ENCODE measurements around the gene OLFM2. TPM values are rescaled to one million over a fixed set of nuclear protein-coding genes. Genes with fewer than 3 reads are reported as not detected.
A peak's percentile ranks its signal among the peaks of the same experiment; 100 is the strongest.

The OLFM2 gene
- total and polyA plus RNA-seq, 9 of the 15 experiments (the other 6 are each of a cell fraction or from before 2014, with no cell fraction given), result 0.10 to 0.33 (median 0.23) TPM; not detected in 4

GRCh38 chr19:9914315-9915207 is 21.8 kb downstream of the OLFM2 start (continued):
- TF ChIP-seq SRSF3 (IDR thresholded peaks at IDR 0.05; ENCODE audit: insufficient read depth, low read length) (no peak), DIDO1 (tag; IDR thresholded peaks at IDR 0.05; ENCODE audit: low read depth) (no peak), SP2 (IDR thresholded peaks at IDR 0.05; ENCODE audit: extremely low read depth, low read depth, low read length, poor library complexity, severe bottlenecking) (no peak), FOS (IDR thresholded peaks at IDR 0.05; ENCODE audit: extremely low read depth, insufficient read length) (no peak), RCOR1 (IDR thresholded peaks at IDR 0.05; ENCODE audit: borderline replicate concordance in 1 of 2, low read depth in 2 of 2, low read length in 2 of 2) (peak in 1 of 2 experiments; percentile 69; a peak in 2 of 4 replicates), CREB3L1 (IDR thresholded peaks at IDR 0.05; ENCODE audit: borderline replicate concordance, low read depth) (no peak), MTA1 (IDR thresholded peaks at IDR 0.05; ENCODE audit: borderline replicate concordance) (peak; percentile 47; the same call in 1 of the 2 replicates), ZNF668 (CRISPR knock-in tag; IDR thresholded peaks at IDR 0.05) (no peak), ZNF212 (CRISPR knock-in tag; IDR thresholded peaks at IDR 0.05) (no peak), TARDBP (IDR thresholded peaks at IDR 0.05) (peak; percentile 70; the same call in 1 of the 2 replicates), SOX6 (IDR thresholded peaks at IDR 0.05) (0 out of 2 replicates have a peak, but pooled peaks have one; percentile 32), CEBPZ (IDR thresholded peaks at IDR 0.05; ENCODE audit: borderline replicate concordance, low read depth, low read length) (no peak; the same call in 1 of the 2 replicates), PRPF4 (IDR thresholded peaks at IDR 0.05; ENCODE audit: insufficient read depth, low read depth, low read length, poor library complexity, severe bottlenecking) (no peak)
- TF ChIP-seq, protein P1, sequence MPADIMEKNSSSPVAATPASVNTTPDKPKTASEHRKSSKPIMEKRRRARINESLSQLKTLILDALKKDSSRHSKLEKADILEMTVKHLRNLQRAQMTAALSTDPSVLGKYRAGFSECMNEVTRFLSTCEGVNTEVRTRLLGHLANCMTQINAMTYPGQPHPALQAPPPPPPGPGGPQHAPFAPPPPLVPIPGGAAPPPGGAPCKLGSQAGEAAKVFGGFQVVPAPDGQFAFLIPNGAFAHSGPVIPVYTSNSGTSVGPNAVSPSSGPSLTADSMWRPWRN (IDR thresholded peaks at IDR 0.05; ENCODE audit: low read depth), result no peak
- TF ChIP-seq, protein P2, sequence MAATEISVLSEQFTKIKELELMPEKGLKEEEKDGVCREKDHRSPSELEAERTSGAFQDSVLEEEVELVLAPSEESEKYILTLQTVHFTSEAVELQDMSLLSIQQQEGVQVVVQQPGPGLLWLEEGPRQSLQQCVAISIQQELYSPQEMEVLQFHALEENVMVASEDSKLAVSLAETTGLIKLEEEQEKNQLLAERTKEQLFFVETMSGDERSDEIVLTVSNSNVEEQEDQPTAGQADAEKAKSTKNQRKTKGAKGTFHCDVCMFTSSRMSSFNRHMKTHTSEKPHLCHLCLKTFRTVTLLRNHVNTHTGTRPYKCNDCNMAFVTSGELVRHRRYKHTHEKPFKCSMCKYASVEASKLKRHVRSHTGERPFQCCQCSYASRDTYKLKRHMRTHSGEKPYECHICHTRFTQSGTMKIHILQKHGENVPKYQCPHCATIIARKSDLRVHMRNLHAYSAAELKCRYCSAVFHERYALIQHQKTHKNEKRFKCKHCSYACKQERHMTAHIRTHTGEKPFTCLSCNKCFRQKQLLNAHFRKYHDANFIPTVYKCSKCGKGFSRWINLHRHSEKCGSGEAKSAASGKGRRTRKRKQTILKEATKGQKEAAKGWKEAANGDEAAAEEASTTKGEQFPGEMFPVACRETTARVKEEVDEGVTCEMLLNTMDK (IDR thresholded peaks at IDR 0.05; ENCODE audit: borderline replicate concordance, insufficient read depth, low read depth, low read length, poor library complexity, severe bottlenecking), result peak; percentile 85
- TF ChIP-seq, protein P3, sequence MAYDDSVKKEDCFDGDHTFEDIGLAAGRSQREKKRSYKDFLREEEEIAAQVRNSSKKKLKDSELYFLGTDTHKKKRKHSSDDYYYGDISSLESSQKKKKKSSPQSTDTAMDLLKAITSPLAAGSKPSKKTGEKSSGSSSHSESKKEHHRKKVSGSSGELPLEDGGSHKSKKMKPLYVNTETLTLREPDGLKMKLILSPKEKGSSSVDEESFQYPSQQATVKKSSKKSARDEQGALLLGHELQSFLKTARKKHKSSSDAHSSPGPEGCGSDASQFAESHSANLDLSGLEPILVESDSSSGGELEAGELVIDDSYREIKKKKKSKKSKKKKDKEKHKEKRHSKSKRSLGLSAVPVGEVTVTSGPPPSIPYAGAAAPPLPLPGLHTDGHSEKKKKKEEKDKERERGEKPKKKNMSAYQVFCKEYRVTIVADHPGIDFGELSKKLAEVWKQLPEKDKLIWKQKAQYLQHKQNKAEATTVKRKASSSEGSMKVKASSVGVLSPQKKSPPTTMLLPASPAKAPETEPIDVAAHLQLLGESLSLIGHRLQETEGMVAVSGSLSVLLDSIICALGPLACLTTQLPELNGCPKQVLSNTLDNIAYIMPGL (CRISPR knock-in tag; IDR thresholded peaks at IDR 0.05), result no peak
